Spleen (tissue), 11 donors: ENCODE results near the gene ABCB9. TPM values are rescaled to one million over a fixed set of nuclear protein-coding genes. Genes with fewer than 3 reads are reported as not detected.

Experiments
- DNase-seq: peaks from one replicate; pipeline ENCODE4 v3.0.0-alpha.2; 2020
- H3K27ac ChIP-seq, 8 donors: fragments of 200-600 bp; sonication (generic) in 7 of 8; 1 replicate in 4 of 8; 2 replicates in 4 of 8; pipeline versions ENCODE4 v1.5.0 to v1.8.0; 2016 to 2021; ENCODE audit warnings: inconsistent platforms in 4 of 8, mild to moderate bottlenecking in 4 of 8, moderate library complexity in 1 of 8
- H3K27me3 ChIP-seq, 7 donors: fragments of 200-600 bp; sonication (generic) in 6 of 7; replicated peaks in 1 of 7; 1 replicate in 4 of 7; 2 replicates in 3 of 7; pipeline versions ENCODE4 v1.5.0 to v1.8.0; 2016 to 2021; ENCODE audit warnings: inconsistent platforms in 3 of 7, mild to moderate bottlenecking in 1 of 7
- H3K36me3 ChIP-seq, 6 donors: fragments of 200-600 bp; sonication (generic) in 5 of 6; 1 replicate in 4 of 6; 2 replicates in 2 of 6; pipeline versions ENCODE4 v1.5.0 to v1.8.0; 2016 to 2021; ENCODE audit warnings: inconsistent platforms in 2 of 6
- H3K4me1 ChIP-seq, 6 donors: fragments of 200-600 bp; sonication (generic) in 5 of 6; 1 replicate in 3 of 6; 2 replicates in 3 of 6; pipeline versions ENCODE4 v1.5.0 to v1.8.0; 2016 to 2021; ENCODE audit warnings: inconsistent platforms in 3 of 6
- H3K4me3 ChIP-seq, 8 donors: fragments of 200-600 bp; sonication (generic) in 7 of 8; 1 replicate in 4 of 8; 2 replicates in 4 of 8; pipeline versions ENCODE4 v1.5.0 to v1.8.0; 2016 to 2021; ENCODE audit warnings: inconsistent platforms in 4 of 8, mild to moderate bottlenecking in 4 of 8, moderate library complexity in 2 of 8
- H3K9me3 ChIP-seq, 8 donors: fragments of 200-600 bp; sonication (generic) in 7 of 8; 1 replicate in 4 of 8; 2 replicates in 4 of 8; pipeline versions ENCODE4 v1.5.0 to v1.8.0; 2016 to 2021; ENCODE audit warnings: inconsistent platforms in 4 of 8
- POLR2A ChIP-seq, 3 donors: fragments of 450-650 bp; IDR thresholded peaks; one replicate each; pipeline ENCODE4 v1.5.1; 2017; ENCODE audit warnings: antibody characterized with exemption in 3 of 3, mild to moderate bottlenecking in 1 of 3
- POLR2AphosphoS5 ChIP-seq, 3 donors: sonication (generic); formaldehyde crosslinking; IDR thresholded peaks; one replicate each; pipeline ENCODE4 v1.5.1; 2017; ENCODE audit warnings: antibody characterized with exemption in 3 of 3
- WGBS, 5 donors: extraction: QIAGEN DNeasy Blood & Tissue Kit in 3 of 5; methylation state at CpG; one replicate each; pipeline versions ENCODE4 v1.1.5 to v1.1.7; 2013 to 2018; 5-methylcytosine and 5-hydroxymethylcytosine counted together
- intact Hi-C: fragments of 100-400 bp; cut with DNase I; formaldehyde crosslinking; loops from one replicate; pipeline ENCODE4 v1.15.0; 2023; ENCODE audit warnings: low total_unique reads
- polyA plus RNA-seq, 3 donors: library from polyadenylated mRNA; stranded (reverse); fragments of 200-250 nt; gene quantifications; one replicate each; pipeline ENCODE4 v1.2.1, GENCODE V29; 2013
- total RNA-seq, 7 donors: library from RNA; depleted of rRNA in 3 of 7; stranded (reverse); fragments of >200 nt in 3 of 7; fragmentation: NEBNext Ultra II Directional in 4 of 7; extraction: Animal tissue kit (Norgen Biotek cat#: 25700) in 4 of 7; gene quantifications; one replicate each; pipeline versions ENCODE4 v1.1.0 to v1.2.1, GENCODE V29; 2016 to 2021
- TF ChIP-seq, protein P1 (sequence below), 11 experiments: fragments of 200-600 bp in 7 of 11; fragments of 450-650 bp in 4 of 11; sonication (generic) in 4 of 11; IDR thresholded peaks in 8 of 11; conservative IDR thresholded peaks in 3 of 11; 1 replicate in 7 of 11; 2 replicates in 4 of 11; pipeline versions ENCODE4 v1.4.0 to v1.8.0; 2016 to 2021; ENCODE audit warnings: antibody characterized with exemption in 11 of 11, inconsistent platforms in 4 of 11, mild to moderate bottlenecking in 1 of 11
- donor health status: healthy with polysubstance abuse.
- donor health status: DM: no; HTN: no; CAD: no; lungs with moderate emphysema.
- donor health status: DM: no; HTN: no; CAD: no.
- donor health status: Bipolar disorder and iron deficiency.
- donor health status: healthy.
- donor health status: DM: no; HTN: no; CAD: no.
- donor health status: DM: yes; HTN: yes; CAD: no.

The ABCB9 gene
- total and polyA plus RNA-seq, 10 donors, result 1.5 to 6.2 (median 4.5) TPM

DNA sequence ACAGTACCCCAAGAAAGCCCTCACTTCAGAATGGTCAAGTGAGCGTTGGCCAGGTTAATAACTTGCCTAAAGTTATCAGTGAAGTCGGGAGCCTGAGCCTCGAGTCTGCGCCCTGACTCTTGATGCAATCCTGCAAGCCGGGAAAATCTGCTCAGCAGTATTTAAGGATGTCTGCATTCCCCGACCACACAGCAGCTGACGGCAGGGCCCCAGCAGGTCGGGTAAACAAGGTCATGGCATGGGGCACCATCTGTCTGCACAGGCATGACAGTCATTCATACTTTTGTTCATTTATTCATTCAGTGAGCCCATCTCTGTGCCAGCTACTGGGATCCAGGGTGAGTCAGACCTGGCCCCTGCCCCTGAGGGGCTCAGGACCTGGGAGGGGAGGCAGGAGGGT is 11.1 kb downstream of the ABCB9 start:
- no peaks in the 10 kb centered on the region for H3K9me3 ChIP-seq
- peaks cover 0 to 12% (median 2%) of the 10 kb centered on the region in 6 donors for H3K36me3 ChIP-seq
- H3K4me3 ChIP-seq, result no peak overlapping the region
- intact Hi-C loops, result no loop called here
- no peak for TF ChIP-seq POLR2A (IDR thresholded peaks at IDR 0.05)
- TF ChIP-seq POLR2AphosphoS5 (IDR thresholded peaks at IDR 0.05), result no peak
- TF ChIP-seq, protein P1, sequence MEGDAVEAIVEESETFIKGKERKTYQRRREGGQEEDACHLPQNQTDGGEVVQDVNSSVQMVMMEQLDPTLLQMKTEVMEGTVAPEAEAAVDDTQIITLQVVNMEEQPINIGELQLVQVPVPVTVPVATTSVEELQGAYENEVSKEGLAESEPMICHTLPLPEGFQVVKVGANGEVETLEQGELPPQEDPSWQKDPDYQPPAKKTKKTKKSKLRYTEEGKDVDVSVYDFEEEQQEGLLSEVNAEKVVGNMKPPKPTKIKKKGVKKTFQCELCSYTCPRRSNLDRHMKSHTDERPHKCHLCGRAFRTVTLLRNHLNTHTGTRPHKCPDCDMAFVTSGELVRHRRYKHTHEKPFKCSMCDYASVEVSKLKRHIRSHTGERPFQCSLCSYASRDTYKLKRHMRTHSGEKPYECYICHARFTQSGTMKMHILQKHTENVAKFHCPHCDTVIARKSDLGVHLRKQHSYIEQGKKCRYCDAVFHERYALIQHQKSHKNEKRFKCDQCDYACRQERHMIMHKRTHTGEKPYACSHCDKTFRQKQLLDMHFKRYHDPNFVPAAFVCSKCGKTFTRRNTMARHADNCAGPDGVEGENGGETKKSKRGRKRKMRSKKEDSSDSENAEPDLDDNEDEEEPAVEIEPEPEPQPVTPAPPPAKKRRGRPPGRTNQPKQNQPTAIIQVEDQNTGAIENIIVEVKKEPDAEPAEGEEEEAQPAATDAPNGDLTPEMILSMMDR (IDR thresholded peaks at IDR 0.05 in 8 of 11, conservative IDR thresholded peaks at IDR 0.05 in 3 of 11), result no peak
- WGBS, 5 donors, result 75 to 92% (median 85%) methylated on average over 8 of the region's 8 CpGs
- H3K4me1 ChIP-seq, result peaks cover 0 to 17% (median 6%) of the 10 kb centered on the region in 6 donors
- no peaks in the 10 kb centered on the region for H3K27me3 ChIP-seq
- no peak for DNase-seq
- no peak overlapping the region for H3K27ac ChIP-seq

DNA sequence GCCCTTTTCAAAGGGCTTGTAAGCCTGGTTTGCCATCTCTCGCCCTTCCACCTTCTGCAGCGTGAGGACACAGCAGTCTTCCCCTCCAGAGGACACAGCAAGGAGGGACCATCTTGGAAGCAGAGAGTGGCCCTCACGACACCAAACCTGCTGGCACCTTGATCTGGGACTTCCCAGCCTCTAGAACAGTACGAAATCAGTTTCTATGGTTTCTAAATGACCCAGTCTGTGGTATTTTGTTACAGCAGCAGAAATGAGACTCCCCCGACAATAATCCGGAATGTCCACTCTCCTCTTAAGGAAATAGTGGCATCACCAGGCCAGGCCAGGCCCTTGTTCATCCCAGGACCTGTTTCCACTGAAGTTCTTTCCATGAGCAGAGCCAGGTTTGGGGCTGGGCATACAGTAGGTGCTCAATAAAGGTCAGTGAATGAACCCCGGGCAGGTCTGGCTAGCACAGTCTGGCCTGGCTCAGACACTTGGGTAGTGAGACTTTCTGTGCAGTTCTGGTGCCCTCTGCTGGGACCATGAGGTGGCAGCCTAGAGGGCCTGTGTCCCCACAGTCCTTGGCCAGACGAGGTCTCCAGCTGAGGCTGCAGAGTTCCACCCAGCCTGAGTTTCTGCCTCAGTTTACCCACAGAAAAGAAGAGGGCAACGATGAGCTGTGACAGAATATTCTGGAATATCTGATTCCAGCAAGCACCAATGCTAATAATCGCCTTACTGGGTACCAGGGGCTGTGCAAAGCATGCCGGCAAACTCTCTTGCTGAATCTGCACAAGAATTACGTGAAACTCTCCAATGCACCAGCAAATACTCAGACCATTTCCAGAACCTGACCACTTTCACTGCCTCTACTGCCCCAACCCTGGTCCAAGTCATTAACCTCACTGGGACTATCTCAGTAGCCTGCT is 14.0 kb downstream of the ABCB9 start:
- peak; percentile 93 for DNase-seq
- H3K9me3 ChIP-seq, result no peaks in the 10 kb centered on the region
- H3K4me3 ChIP-seq, result no peak overlapping the region
- intact Hi-C loops, result loop anchor here (2.0 kb wide), 1 partner anchor 91 kb away; no protein-coding TSS in a partner anchor
- peak in 2 of 3 donors; percentile 65 to 79 for TF ChIP-seq POLR2AphosphoS5 (IDR thresholded peaks at IDR 0.05)
- no peak for TF ChIP-seq POLR2A (IDR thresholded peaks at IDR 0.05)
- TF ChIP-seq, protein P1 (IDR thresholded peaks at IDR 0.05 in 8 of 11, conservative IDR thresholded peaks at IDR 0.05 in 3 of 11), result peak; percentile 85 to 97 (median 91)
- no peaks in the 10 kb centered on the region for H3K36me3 ChIP-seq
- 64 to 71% (median 67%) methylated on average over 12 of the region's 12 CpGs for WGBS, 5 donors
- H3K4me1 ChIP-seq, result peaks cover 0 to 31% (median 14%) of the 10 kb centered on the region in 6 donors
- no peaks in the 10 kb centered on the region for H3K27me3 ChIP-seq
- H3K27ac ChIP-seq, result no peak overlapping the region

DNA sequence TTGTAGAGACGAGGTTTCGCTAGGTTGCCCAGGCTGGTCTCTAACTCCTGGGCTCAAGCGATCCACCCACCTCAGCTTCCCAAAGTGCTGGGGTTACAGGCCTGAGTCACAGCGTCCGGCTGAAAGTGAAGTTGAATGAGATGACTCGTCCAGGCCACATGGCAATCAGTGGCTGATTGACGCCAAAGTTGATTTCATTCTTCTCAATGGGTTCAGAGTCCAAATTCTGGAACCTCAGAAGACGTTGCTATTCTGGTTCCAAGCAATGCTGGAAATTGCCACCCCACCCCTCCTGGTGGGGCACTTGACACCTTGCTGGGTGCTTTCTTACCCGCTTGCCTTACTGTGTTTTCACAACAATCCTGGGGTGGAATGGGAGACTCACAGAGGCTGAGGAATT is 14.9 kb downstream of the ABCB9 start:
- Histone ChIP-seq H3K4me1 (peaks cover 3 to 40% (median 20%) of the 10 kb centered on the region in 6 donors), H3K27me3 (no peaks in the 10 kb centered on the region), H3K27ac (no peak overlapping the region), H3K4me3 (no peak overlapping the region), H3K36me3 (no peaks in the 10 kb centered on the region), H3K9me3 (no peaks in the 10 kb centered on the region)
- WGBS, 5 donors, result 86 to 92% (median 88%) methylated on average over 9 of the region's 9 CpGs
- DNase-seq, result no peak
- TF ChIP-seq, protein P1 (IDR thresholded peaks at IDR 0.05 in 8 of 11, conservative IDR thresholded peaks at IDR 0.05 in 3 of 11), result no peak
- no peak for TF ChIP-seq POLR2A (IDR thresholded peaks at IDR 0.05)
- intact Hi-C loops, result no loop called here
